Activated CD8-positive, alpha-beta T cell treated with anti-CD3 and anti-CD28 coated beads for 36 hours (primary cell): Measurements from ENCODE around the gene TRERF1. TPM values are rescaled to one million over a fixed set of nuclear protein-coding genes. Genes with fewer than 3 reads are reported as not detected.
"Not testable (repeated sequence)": the region's sequence is repeated elsewhere in the genome, so short reads cannot be mapped to it uniquely, and the experiment has no call there.

Experiments used
- ATAC-seq: fragments of 200-7000 bp; cut with Tn5 transposase; one replicate; pipeline ENCODE4 v1.10.0; 2021; ENCODE audit warnings: mild to moderate bottlenecking, moderate library complexity
- CTCF ChIA-PET: fragments of 350-600 bp; sonication (Branson Sonifier 250); formaldehyde crosslinking; loops from one replicate; lab custom pipeline; 2021; ENCODE audit warnings: antibody characterized with exemption; lab: Charles Lee
- POLR2A ChIA-PET: fragments of 350-600 bp; sonication (Branson Sonifier 250); formaldehyde crosslinking; loops from one replicate; lab custom pipeline; 2021; ENCODE audit warnings: antibody characterized with exemption; lab: Charles Lee
- DNase-seq: peaks from one replicate; pipeline ENCODE4 v3.0.0-alpha.2; 2020
- H3K27ac Mint-ChIP-seq: one replicate; pipeline ENCODE4 v1.8.0; 2021; ENCODE audit warnings: mild to moderate bottlenecking, mixed read lengths
- H3K27me3 Mint-ChIP-seq: one replicate; pipeline ENCODE4 v1.8.0; 2021; ENCODE audit warnings: mixed read lengths
- H3K36me3 Mint-ChIP-seq: one replicate; pipeline ENCODE4 v1.8.0; 2021; ENCODE audit warnings: low read depth, mixed read lengths
- H3K4me1 Mint-ChIP-seq: one replicate; pipeline ENCODE4 v1.8.0; 2021; ENCODE audit warnings: low read depth, mixed read lengths
- H3K4me3 Mint-ChIP-seq: one replicate; pipeline ENCODE4 v1.8.0; 2021; ENCODE audit warnings: mild to moderate bottlenecking, moderate library complexity, mixed read lengths
- H3K9me3 Mint-ChIP-seq: one replicate; pipeline ENCODE4 v1.8.0; 2021; ENCODE audit warnings: mixed read lengths
- intact Hi-C: fragments of 100-400 bp; cut with micrococcal nuclease; formaldehyde crosslinking; loops from one replicate; pipeline ENCODE4 v1.10.0; 2022
- total RNA-seq, 2 experiments: library from RNA; stranded (reverse); gene quantifications; one replicate each; pipeline ENCODE4 v1.2.3, GENCODE V29; 2021
- TF ChIP-seq, protein P1 (sequence below): fragments of 200-600 bp; IDR thresholded peaks from one replicate; pipeline ENCODE4 v1.8.0; 2022; ENCODE audit warnings: antibody characterized with exemption, mild to moderate bottlenecking

The TRERF1 gene
- total RNA-seq, 2 experiments from 2014 or later = 6.5 to 6.9 TPM

DNA sequence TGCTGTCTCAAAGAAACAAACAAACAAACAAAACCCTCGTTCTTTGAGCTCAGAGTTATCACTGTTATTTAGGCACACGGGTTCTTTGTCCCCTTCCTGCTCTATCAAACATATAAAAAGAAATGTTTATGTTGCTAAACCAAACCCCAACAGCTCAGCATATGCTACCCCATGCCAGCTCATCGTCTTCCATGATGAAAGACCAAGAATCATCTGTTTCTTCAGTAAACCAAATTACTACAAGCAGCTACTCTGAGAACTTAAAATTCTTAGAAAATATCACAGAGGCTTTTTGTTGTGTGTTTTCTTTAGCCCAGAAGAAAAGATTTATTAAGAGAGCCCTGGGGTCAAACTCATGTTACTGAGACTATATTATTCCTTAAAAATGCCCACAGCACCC lies 4.7 kb downstream of the TRERF1 start:
- Mint-ChIP-seq H3K27me3 (no peaks in the 10 kb centered on the region), H3K4me3 (no peak overlapping the region), H3K36me3 (peaks cover 11% of the 10 kb centered on the region), H3K27ac (no peak overlapping the region), H3K9me3 (peaks cover 2% of the 10 kb centered on the region), H3K4me1 (peaks cover 68% of the 10 kb centered on the region)
- intact Hi-C loops = no loop called here
- ChIA-PET POLR2A (interaction anchor here (0.6 to 8.3 kb wide), 6 partner anchors 14 to 204 kb away, joined by 3 to 72 read pairs (median 3); no protein-coding TSS in a partner anchor), CTCF (interaction anchor here (1.3 to 8.7 kb wide), 5 partner anchors 23 to 101 kb away, joined by 3 to 56 read pairs (median 6); no protein-coding TSS in a partner anchor)
- DNase-seq (no peak), ATAC-seq (no peak)
- TF ChIP-seq, protein P1, sequence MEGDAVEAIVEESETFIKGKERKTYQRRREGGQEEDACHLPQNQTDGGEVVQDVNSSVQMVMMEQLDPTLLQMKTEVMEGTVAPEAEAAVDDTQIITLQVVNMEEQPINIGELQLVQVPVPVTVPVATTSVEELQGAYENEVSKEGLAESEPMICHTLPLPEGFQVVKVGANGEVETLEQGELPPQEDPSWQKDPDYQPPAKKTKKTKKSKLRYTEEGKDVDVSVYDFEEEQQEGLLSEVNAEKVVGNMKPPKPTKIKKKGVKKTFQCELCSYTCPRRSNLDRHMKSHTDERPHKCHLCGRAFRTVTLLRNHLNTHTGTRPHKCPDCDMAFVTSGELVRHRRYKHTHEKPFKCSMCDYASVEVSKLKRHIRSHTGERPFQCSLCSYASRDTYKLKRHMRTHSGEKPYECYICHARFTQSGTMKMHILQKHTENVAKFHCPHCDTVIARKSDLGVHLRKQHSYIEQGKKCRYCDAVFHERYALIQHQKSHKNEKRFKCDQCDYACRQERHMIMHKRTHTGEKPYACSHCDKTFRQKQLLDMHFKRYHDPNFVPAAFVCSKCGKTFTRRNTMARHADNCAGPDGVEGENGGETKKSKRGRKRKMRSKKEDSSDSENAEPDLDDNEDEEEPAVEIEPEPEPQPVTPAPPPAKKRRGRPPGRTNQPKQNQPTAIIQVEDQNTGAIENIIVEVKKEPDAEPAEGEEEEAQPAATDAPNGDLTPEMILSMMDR = no peak

- intact Hi-C loops = no loop called here
- no peaks in the 10 kb centered on the region for H3K27me3 Mint-ChIP-seq
- peaks cover 2% of the 10 kb centered on the region for H3K9me3 Mint-ChIP-seq
- peaks cover 11% of the 10 kb centered on the region for H3K36me3 Mint-ChIP-seq
- no peak overlapping the region for H3K4me3 Mint-ChIP-seq
- TF ChIP-seq, protein P1 = no peak
- ATAC-seq (no peak), DNase-seq (no peak)
- no peak overlapping the region for H3K27ac Mint-ChIP-seq
- CTCF ChIA-PET = interaction anchor here (1.3 to 8.7 kb wide), 5 partner anchors 22 to 101 kb away, joined by 3 to 56 read pairs (median 6); no protein-coding TSS in a partner anchor
- H3K4me1 Mint-ChIP-seq = peaks cover 74% of the 10 kb centered on the region
- POLR2A ChIA-PET = interaction anchor here (0.9 kb wide), 1 partner anchor 15 kb away, joined by 3 read pairs; no protein-coding TSS in a partner anchor
Measured at GRCh38 chr6:42446370-42446769, 5.4 kb downstream of the TRERF1 start.

DNA sequence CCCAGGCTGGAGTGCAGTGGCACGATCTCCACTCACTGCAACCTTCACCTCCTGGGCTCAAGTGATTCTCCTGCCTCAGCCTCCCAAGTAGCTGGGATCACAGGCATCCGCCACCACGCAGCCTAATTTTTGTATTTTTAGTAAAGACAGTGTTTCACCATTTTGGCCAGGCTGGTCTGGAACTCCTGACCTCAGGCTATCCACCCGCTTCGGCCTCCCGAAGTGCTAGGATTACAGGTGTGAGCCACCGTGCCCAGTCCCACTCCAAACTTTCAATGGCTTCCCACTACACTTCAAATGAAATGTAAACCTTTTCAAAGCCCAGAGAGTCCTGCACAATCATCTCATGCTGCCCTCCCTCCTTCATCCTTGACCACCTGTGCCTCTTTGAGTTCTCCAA lies 5.8 kb downstream of the TRERF1 start:
- POLR2A ChIA-PET, intact Hi-C loops, H3K9me3 Mint-ChIP-seq, H3K27ac Mint-ChIP-seq, DNase-seq, H3K27me3 Mint-ChIP-seq, ATAC-seq, H3K4me3 Mint-ChIP-seq: not testable (repeated sequence)
- Mint-ChIP-seq H3K4me1 (peaks cover 78% of the 10 kb centered on the region), H3K36me3 (peaks cover 11% of the 10 kb centered on the region)
- CTCF ChIA-PET = interaction anchor here (1.5 to 8.7 kb wide), 3 partner anchors 22 to 102 kb away, joined by 6 to 56 read pairs (median 7); no protein-coding TSS in a partner anchor

GRCh38 chr6:42443312-42444060 lies 8.2 kb downstream of the TRERF1 start:
- peaks cover 70% of the 10 kb centered on the region for H3K4me1 Mint-ChIP-seq
- no peaks in the 10 kb centered on the region for H3K27me3 Mint-ChIP-seq
- H3K36me3 Mint-ChIP-seq = peaks cover 11% of the 10 kb centered on the region
- peaks cover 2% of the 10 kb centered on the region for H3K9me3 Mint-ChIP-seq
- intact Hi-C loops = no loop called here
- ATAC-seq (no peak), DNase-seq (no peak)
- ChIA-PET POLR2A (interaction anchor here (1.0 to 2.0 kb wide), 4 partner anchors 9 to 77 kb away, joined by 3 to 11 read pairs (median 4); partner anchors contain the start of gene TRERF1), CTCF (interaction anchor here (1.0 to 2.1 kb wide), 6 partner anchors 19 to 104 kb away, joined by 3 to 7 read pairs (median 4); no protein-coding TSS in a partner anchor)
- peak overlapping the region; percentile 14 for H3K27ac Mint-ChIP-seq
- TF ChIP-seq, protein P1 = no peak
- H3K4me3 Mint-ChIP-seq = peak overlapping the region; percentile 11

- peak overlapping the region; percentile 69 for H3K27ac Mint-ChIP-seq
- peak; percentile 41 for DNase-seq
- peaks cover 6% of the 10 kb centered on the region for H3K36me3 Mint-ChIP-seq
- POLR2A ChIA-PET = interaction anchor here (0.6 to 3.7 kb wide), 6 partner anchors 10 to 26 kb away, joined by 3 to 29 read pairs (median 4); partner anchors contain the start of gene TRERF1
- intact Hi-C loops = no loop called here
- H3K4me3 Mint-ChIP-seq = no peak overlapping the region
- peaks cover 2% of the 10 kb centered on the region for H3K9me3 Mint-ChIP-seq
- no peaks in the 10 kb centered on the region for H3K27me3 Mint-ChIP-seq
- CTCF ChIA-PET = interaction anchor here (0.8 to 3.4 kb wide), 10 partner anchors 9 to 209 kb away, joined by 3 to 21 read pairs (median 4); no protein-coding TSS in a partner anchor
- peak; percentile 69 for ATAC-seq
- TF ChIP-seq, protein P1 = no peak
- peaks cover 53% of the 10 kb centered on the region for H3K4me1 Mint-ChIP-seq
Measured at GRCh38 chr6:42441697-42442081, 10.0 kb downstream of the TRERF1 start.
